ENCODE measurements around the gene NME7.
"Not testable (repeated sequence)": the region's sequence is repeated elsewhere in the genome, so short reads cannot be mapped to it uniquely, and the experiment has no call there.

NME7 gene

GRCh38 chr1:169342096-169342495, 25.5 kb downstream of the NME7 start:
- not testable (repeated sequence) for DNase-seq

DNA sequence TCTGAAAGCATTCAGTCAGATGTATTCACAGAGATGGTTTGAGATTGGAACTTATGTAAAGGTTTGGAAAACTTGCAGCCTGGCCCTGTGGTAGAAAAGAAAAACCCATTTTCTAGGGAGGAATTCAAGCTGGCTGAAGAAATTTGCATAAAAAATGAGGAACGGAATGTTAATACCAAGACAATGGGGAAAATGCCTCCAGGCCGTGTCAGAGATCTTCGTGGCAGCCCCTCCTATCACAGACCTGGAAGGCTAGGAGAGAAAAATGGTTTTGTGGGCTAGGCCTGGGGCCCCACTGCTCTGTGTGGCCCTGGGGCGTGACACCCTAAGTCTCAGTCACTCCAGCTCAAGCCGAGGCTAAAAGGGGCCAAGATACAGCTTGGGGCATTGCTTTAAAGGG, 26.7 kb downstream of the NME7 start:
- no peak for DNase-seq

DNA sequence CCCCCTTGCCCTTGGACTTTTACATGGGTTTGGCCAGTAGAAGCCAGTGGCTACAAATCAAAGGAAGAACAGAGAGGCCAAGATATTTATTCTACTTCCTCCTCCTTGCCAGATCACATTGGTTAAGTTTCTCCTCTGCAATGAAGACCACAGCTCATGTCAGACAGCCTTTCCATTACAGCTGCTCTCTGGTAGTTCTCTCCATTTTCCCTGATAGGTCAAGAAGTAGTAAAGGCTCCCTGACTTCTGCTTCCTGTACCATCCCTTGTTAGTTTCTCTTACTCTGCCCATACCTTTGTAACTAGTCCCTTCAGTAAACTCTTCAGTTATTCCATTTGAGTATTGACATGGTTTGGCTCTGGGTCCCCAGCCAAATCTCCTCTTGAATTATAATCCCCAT, 27.8 kb downstream of the NME7 start:
- no peak for DNase-seq

DNA sequence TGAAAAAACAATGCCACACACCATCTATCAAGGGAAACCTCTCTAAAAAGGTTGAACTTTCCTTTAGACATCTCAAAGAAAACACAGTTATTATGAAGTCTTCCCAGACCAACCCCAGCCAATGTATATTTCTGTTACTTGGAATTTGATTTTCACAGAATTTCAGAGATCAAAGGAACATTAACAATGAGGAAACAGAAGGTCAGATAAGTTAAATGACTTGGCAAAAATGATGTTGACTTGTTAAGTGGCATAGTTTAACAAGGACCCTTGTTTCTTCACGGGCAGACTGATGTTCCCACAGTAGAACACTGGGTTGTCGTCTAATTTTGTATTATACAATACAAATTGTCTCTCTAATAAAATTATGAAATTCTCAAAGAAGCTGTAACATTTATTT, 29.0 kb downstream of the NME7 start:
- DNase-seq: no peak

- not testable (repeated sequence) for DNase-seq
These were observed 30.5 kb downstream of the NME7 start for GRCh38 chr1:169336947-169337715.

DNA sequence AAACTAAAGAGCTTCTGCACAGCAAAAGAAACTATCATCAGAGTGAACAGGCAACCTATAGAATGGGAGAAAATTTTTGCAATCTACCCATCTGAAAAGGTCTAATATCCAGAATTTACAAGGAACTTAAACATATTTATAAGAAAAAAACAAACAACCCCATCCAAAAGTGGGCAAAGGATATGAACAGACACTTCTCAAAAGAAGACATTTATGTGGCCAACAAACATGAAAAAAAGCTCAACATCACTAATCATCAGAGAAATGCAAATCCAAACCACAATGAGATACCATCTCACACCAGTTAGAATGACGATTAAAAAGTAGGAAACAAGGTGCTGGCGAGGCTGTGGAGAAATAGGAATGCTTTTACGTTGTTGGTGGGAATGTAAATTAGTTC, 32.9 kb downstream of the NME7 start:
- DNase-seq: not testable (repeated sequence)

- DNase-seq: no peak
These were observed 36.7 kb downstream of the NME7 start for GRCh38 chr1:169330927-169331326.

DNA sequence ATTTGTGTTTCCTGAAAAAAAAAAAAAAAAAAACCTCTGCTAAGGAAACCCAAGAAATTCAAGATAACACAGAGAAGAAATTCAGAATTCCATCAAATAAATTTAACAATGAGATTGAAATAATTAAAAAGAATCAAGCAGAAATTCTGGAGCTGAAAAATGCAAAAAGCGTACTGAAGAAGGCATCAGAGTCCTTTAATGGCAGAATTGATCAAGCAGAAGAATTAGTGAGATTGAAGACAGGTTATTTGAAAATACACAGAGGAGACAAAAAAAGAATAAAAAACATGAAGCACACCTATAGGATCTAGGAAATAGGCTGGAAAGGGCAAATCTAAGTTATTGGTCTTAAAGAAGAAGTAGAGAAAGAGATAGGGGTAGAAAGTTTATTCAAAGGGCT, 38.2 kb downstream of the NME7 start:
- no peak for DNase-seq

GRCh38 chr1:169327875-169328274, 39.7 kb downstream of the NME7 start:
- DNase-seq: no peak

- peak; percentile 28 for DNase-seq
These were observed 40.7 kb downstream of the NME7 start for GRCh38 chr1:169326956-169327268.

DNA sequence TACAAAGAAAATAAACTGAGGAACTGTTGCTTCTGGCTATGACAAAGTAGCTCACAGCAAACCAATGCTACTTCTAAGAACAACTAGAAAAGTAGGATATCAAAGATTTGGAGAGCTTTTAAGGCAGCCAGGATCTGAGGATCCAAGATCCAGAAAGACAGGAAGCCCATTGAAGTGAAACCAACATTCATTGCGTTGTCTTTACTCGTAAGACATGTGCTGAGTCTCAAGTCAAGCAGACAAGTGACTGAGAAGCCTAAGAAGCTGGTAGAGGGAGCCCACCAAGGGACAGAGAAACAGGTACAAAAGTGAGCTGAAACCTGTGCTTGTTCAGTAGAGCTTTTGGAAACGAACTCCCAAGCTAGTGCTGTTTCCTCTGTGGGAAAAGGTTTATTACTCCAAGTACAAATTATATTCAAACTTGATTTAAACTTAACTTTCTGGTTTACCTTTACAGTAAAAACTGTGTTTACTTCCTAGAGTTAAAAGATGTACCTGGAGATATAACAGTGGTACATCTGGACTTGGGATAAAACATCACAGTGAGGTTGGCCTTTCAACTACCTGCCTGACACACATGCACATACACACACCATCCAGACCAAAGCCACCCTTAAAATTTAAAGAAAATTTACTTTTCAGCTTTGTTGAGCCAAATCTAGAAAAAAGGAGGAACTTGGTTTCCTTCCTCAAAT, 41.2 kb downstream of the NME7 start:
- no peak for DNase-seq

DNA sequence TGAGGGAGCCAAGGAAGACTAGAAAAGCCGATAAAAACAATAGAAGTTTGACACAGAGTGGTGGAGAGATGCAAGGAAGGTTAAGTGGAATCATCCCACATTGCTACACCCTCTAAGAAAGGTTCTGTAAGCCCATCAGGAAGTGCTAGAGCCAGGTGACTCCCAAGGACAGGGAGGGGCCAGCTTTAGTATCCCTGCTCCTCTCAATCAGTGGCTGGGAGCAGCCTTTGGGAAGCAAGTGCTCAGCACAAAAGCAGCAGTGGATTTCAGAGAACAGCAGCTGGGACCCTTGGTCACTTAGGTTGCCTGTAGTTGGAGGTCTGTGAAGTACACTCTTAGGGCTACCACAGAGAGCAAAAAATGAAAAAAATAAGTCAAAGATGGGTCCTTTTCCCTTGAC, 42.5 kb downstream of the NME7 start:
- no peak for DNase-seq

DNA sequence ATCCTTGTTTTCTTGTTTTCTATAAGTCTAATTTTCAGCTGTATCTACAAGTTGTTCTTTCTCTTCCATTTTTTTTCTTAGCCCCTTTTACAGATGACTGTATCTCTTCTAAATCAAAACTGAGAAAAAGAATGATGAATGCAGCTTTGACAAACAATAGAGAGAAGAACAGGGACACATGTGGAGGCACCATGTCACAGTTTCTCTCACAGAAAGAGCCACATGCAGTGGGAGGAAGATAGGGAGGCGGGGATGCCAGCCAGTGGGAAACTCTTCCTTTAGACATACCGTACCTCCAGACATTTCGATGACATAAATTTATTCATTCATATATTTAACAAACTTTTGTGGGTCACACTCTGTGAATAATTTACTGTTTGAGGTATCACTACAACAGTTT, 45.5 kb downstream of the NME7 start:
- no peak for DNase-seq

DNA sequence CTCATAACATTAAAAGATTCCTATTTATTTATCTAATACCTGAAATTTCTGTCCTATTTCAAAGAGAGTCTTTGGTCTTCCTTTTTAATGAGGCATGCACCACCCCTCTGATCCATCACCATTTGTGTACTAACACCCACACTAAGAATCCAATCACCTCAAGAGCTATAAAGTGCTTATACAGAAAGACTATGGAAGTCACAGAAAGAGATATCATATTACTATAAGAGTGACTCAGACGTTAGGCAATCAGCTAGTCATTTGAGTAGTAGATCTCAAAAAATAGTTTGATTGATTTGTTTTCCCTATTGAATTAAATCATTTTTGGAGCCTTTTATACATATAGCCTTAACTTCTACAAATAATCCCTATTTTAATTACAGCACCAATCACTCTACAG, 46.1 kb downstream of the NME7 start:
- DNase-seq: peak; percentile 52

- DNase-seq: no peak
These were observed 48.9 kb downstream of the NME7 start for GRCh38 chr1:169318536-169319244.

DNA sequence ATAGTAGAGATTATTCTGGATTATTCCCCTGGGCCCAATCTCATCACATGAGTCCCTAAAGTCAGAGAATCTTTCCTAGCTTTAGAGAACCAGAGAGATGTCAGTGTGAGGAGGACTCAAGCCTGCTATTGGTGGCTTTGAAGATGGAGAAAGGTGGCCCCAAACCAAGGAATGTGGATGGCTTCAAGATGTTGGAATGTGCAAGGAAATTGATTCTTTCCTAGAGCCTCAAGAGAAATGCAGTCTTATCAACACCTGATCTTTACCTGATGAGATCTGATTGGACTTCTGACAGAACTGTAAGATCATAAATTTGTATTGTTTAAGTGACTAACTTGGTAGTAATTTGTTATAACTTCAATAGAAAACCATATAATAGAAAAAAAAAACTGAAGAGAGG, 51.0 kb downstream of the NME7 start:
- DNase-seq: no peak

DNA sequence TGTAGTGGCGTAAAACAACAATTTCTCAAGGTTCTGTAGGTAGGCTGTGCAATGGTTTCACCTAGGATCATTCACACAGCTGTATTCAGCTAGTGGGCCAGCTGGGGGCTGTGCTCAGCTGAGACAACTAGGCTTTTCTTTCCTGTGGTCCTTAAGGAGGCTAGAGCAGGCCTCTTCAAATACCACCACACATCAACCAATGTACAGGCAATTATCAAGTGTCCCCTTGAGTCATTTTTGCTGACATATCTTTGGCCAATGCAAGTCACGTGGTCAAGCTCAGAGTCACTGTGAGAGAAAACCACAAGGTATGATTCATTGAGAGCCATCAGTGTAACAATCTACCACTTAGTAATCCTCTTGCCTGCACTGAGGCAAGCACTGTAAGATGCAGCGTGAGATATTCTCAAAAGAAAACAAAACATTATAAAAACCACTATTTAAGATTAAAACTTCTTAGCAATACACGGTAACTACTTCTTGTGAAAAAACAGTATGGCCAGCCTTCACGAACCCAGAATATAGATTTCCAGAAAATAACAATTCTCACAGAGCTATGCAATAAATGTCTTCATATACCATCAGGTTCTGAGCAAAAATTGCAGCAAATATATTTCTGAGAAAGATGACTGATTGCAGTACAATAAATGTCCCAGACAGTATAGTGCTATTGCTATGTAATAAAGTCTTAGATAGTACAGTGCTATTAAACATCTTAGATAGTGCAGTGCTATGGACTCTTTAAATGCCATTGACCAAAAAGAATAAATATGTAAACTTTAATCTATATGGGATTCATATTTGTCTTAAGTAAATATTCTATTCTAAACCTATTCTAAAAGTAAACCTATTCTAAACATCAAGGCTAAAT, 55.3 kb downstream of the NME7 start:
- peak; percentile 95 for DNase-seq

DNA sequence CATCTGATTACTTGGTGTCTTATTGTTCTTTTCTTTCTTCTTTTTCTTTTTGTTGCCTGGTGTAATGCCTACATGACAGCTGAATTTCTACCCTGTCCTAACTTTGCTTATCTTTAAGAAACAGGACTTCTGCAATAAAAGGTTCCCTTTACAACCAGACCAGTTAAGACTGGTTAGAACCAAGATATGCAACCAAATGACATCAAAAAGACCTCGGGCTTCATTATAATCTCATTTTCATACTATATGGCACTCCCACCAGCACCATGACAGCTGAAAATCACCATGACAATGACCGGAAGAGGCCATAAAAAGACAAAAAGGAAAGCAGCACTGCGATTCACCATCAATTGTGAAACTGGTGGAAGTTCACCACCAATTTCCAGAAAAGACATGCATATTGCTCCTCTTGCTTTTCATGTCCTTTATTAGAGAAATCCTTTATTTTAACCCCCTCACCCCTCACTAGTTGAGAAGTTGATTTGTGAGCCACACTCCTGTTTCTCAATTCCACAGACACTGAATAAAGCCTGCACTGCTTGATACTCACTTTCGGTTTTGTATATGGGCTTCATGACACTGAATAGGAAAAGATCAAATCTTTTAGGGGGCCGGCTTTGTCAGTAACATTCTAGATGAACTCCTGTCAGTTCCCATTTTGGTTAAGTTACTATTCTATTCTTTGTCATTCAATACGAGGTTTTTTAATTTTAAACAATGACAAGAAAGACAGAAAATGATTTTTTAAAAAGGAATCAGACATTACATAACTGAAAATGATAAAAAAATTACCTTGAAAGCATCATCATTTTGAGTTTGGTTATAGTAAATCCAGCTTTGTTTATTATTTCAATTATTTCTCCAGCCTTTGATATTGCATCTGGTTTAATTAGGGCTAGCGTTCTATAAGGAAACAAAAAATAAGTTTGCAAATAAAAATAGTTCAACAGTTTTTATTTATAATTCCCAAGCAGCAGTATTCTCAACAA, 58.1 kb downstream of the NME7 start:
- DNase-seq: no peak

- no peak for DNase-seq
These were observed 59.1 kb downstream of the NME7 start for GRCh38 chr1:169308313-169309039.

- no peak for DNase-seq
These were observed 60.4 kb downstream of the NME7 start for GRCh38 chr1:169307176-169307575.

GRCh38 chr1:169305948-169306347, 61.6 kb downstream of the NME7 start:
- DNase-seq: no peak

Data from fibroblast of skin of abdomen (primary cell).